ENCODE data around the gene CRACR2A. TPM values are rescaled to one million over a fixed set of nuclear protein-coding genes. Genes with fewer than 3 reads are reported as not detected.

Gene CRACR2A
- polyA plus RNA-seq, 1 donor from 2014 or later = 2.1 TPM

GRCh38 chr12:3611860-3612703 lies 140.8 kb downstream of the CRACR2A start:
- H3F3A ChIP-seq (ENCODE audit: insufficient read depth, low read length, poor library complexity, severe bottlenecking) = no peaks in the 10 kb centered on the region
- TF ChIP-seq MXI1 (conservative IDR thresholded peaks at IDR 0.05; ENCODE audit: poor library complexity, severe bottlenecking) = no peak
- TF ChIP-seq REST (IDR thresholded peaks at IDR 0.05; ENCODE audit: borderline replicate concordance) = no peak
- no peak for TF ChIP-seq POLR2AphosphoS5 (IDR thresholded peaks at IDR 0.05)
- no peak for TF ChIP-seq EZH2 (IDR thresholded peaks at IDR 0.05; ENCODE audit: borderline replicate concordance, insufficient read depth, low read length, poor library complexity, severe bottlenecking)
- no peak for TF ChIP-seq TAF1 (IDR thresholded peaks at IDR 0.05; ENCODE audit: low read depth)
- TF ChIP-seq CTCF (IDR thresholded peaks at IDR 0.05; ENCODE audit: poor library complexity, severe bottlenecking) = no peak
- TF ChIP-seq SMC3 (conservative IDR thresholded peaks at IDR 0.05; ENCODE audit: poor library complexity) = no peak
- no peak for TF ChIP-seq RAD21 (conservative IDR thresholded peaks at IDR 0.05)
- TF ChIP-seq EP300 (conservative IDR thresholded peaks at IDR 0.05; ENCODE audit: poor library complexity, severe bottlenecking) = no peak
- no peaks in the 10 kb centered on the region for H3K9me2 ChIP-seq (ENCODE audit: insufficient read depth, low read length)
- no peak overlapping the region for H3K4me3 ChIP-seq (ENCODE audit: low read length)
- H3K27me3 ChIP-seq (ENCODE audit: insufficient read depth, low read depth, low read length) = no peaks in the 10 kb centered on the region
- H3K4me2 ChIP-seq (ENCODE audit: low read length) = no peak overlapping the region
- H3K9ac ChIP-seq (ENCODE audit: low read length) = no peak overlapping the region
- no peaks in the 10 kb centered on the region for H3K9me3 ChIP-seq (ENCODE audit: low read length)
- no peaks in the 10 kb centered on the region for H3K79me2 ChIP-seq (replicated peaks; ENCODE audit: insufficient read depth, low read length)
- H2AFZ ChIP-seq (ENCODE audit: low read depth, low read length) = no peak overlapping the region
- H3K27ac ChIP-seq (ENCODE audit: low read length) = no peak overlapping the region
- H4K20me1 ChIP-seq (ENCODE audit: insufficient read depth) = no peaks in the 10 kb centered on the region
- H3K36me3 ChIP-seq (ENCODE audit: insufficient read depth, low read length) = no peaks in the 10 kb centered on the region

GRCh38 chr12:3607821-3608220 lies 145.1 kb downstream of the CRACR2A start:
- Histone ChIP-seq H3F3A (ENCODE audit: insufficient read depth, low read length, poor library complexity, severe bottlenecking) (no peaks in the 10 kb centered on the region), H3K4me3 (ENCODE audit: low read length) (no peak overlapping the region), H2AFZ (ENCODE audit: low read depth, low read length) (no peak overlapping the region), H3K36me3 (ENCODE audit: insufficient read depth, low read length) (no peaks in the 10 kb centered on the region), H3K9me2 (ENCODE audit: insufficient read depth, low read length) (no peaks in the 10 kb centered on the region), H3K79me2 (replicated peaks; ENCODE audit: insufficient read depth, low read length) (no peaks in the 10 kb centered on the region), H3K9me3 (ENCODE audit: low read length) (no peaks in the 10 kb centered on the region), H4K20me1 (ENCODE audit: insufficient read depth) (no peaks in the 10 kb centered on the region), H3K9ac (ENCODE audit: low read length) (no peak overlapping the region), H3K27me3 (ENCODE audit: insufficient read depth, low read depth, low read length) (no peaks in the 10 kb centered on the region), H3K4me2 (ENCODE audit: low read length) (no peak overlapping the region), H3K27ac (ENCODE audit: low read length) (no peak overlapping the region)
- TF ChIP-seq RAD21 (conservative IDR thresholded peaks at IDR 0.05) (no peak), REST (IDR thresholded peaks at IDR 0.05; ENCODE audit: borderline replicate concordance) (no peak), EZH2 (IDR thresholded peaks at IDR 0.05; ENCODE audit: borderline replicate concordance, insufficient read depth, low read length, poor library complexity, severe bottlenecking) (no peak), CTCF (IDR thresholded peaks at IDR 0.05; ENCODE audit: poor library complexity, severe bottlenecking) (no peak), EP300 (conservative IDR thresholded peaks at IDR 0.05; ENCODE audit: poor library complexity, severe bottlenecking) (no peak), MXI1 (conservative IDR thresholded peaks at IDR 0.05; ENCODE audit: poor library complexity, severe bottlenecking) (no peak), POLR2AphosphoS5 (IDR thresholded peaks at IDR 0.05) (no peak), SMC3 (conservative IDR thresholded peaks at IDR 0.05; ENCODE audit: poor library complexity) (no peak), TAF1 (IDR thresholded peaks at IDR 0.05; ENCODE audit: low read depth) (no peak)

All from neural cell (in vitro differentiated cells).